CD4-positive, CD25-positive, alpha-beta regulatory T cell (primary cell): ENCODE data around the gene ERGIC1. TPM values are rescaled to one million over a fixed set of nuclear protein-coding genes. Genes with fewer than 3 reads are reported as not detected.
A peak's percentile ranks its signal among the peaks of the same experiment; 100 is the strongest.
"Not testable (repeated sequence)": the region's sequence is repeated elsewhere in the genome, so short reads cannot be mapped to it uniquely, and the experiment has no call there.

Experiments
- ATAC-seq, 2 donors: fragments of 150-1000 bp; cut with Tn5 transposase; one replicate each; pipeline ENCODE4 v1.10.0; 2021; ENCODE audit warnings: low read depth in 2 of 2, moderate number of reproducible peaks in 2 of 2, moderate library complexity in 1 of 2
- DNase-seq, 3 donors: peaks; one replicate each; pipeline versions ENCODE4 v3.0.0 to v3.0.0-alpha.2; 2012 to 2022; ENCODE audit warnings: mixed read lengths in 1 of 3
- H3K27ac ChIP-seq: one replicate; pipeline ENCODE4 v1.7.0; 2013; ENCODE audit warnings: mild to moderate bottlenecking, low read length; ENCODE audit not compliant: insufficient read depth, poor library complexity, severe bottlenecking
- H3K27me3 ChIP-seq: one replicate; pipeline ENCODE4 v1.7.0; 2013; ENCODE audit warnings: low read length; ENCODE audit not compliant: control insufficient read depth, insufficient read depth
- H3K36me3 ChIP-seq: one replicate; pipeline ENCODE4 v1.7.0; 2013; ENCODE audit warnings: mild to moderate bottlenecking, low read length, moderate library complexity; ENCODE audit not compliant: control insufficient read depth, insufficient read depth
- H3K4me1 ChIP-seq: 2 replicates; pipeline ENCODE4 v1.7.0; 2013; ENCODE audit warnings: mild to moderate bottlenecking, low read length; ENCODE audit not compliant: insufficient read depth, control insufficient read depth, poor library complexity, severe bottlenecking
- H3K4me3 ChIP-seq: one replicate; pipeline ENCODE4 v1.7.0; 2013; ENCODE audit warnings: low read depth, mild to moderate bottlenecking, low read length, moderate library complexity
- H3K9me3 ChIP-seq, 2 experiments: 1 replicate in 1 of 2; 2 replicates in 1 of 2; pipeline ENCODE4 v1.7.0; 2013; ENCODE audit warnings: low read length in 2 of 2, mild to moderate bottlenecking in 1 of 2, moderate library complexity in 1 of 2; ENCODE audit not compliant: control insufficient read depth in 2 of 2
- H3K27ac Mint-ChIP-seq, 3 donors: one replicate each; pipeline ENCODE4 v1.8.0; 2020 to 2022; ENCODE audit warnings: mild to moderate bottlenecking in 3 of 3, mixed read lengths in 3 of 3, moderate library complexity in 2 of 3
- H3K27me3 Mint-ChIP-seq: one replicate; pipeline ENCODE4 v1.8.0; 2022; ENCODE audit warnings: mild to moderate bottlenecking, mixed read lengths
- H3K36me3 Mint-ChIP-seq: one replicate; pipeline ENCODE4 v1.8.0; 2020; ENCODE audit warnings: mixed read lengths
- H3K4me1 Mint-ChIP-seq, 4 donors: one replicate each; pipeline ENCODE4 v1.8.0; 2020 to 2022; ENCODE audit warnings: mixed read lengths in 4 of 4, mild to moderate bottlenecking in 1 of 4
- H3K4me3 Mint-ChIP-seq, 4 donors: one replicate each; pipeline ENCODE4 v1.8.0; 2020 to 2022; ENCODE audit warnings: mild to moderate bottlenecking in 4 of 4, mixed read lengths in 4 of 4, moderate library complexity in 3 of 4
- H3K9me3 Mint-ChIP-seq, 7 donors: one replicate each; pipeline ENCODE4 v1.8.0; 2020 to 2022; ENCODE audit warnings: mixed read lengths in 7 of 7, mild to moderate bottlenecking in 3 of 7, moderate library complexity in 2 of 7
- polyA plus RNA-seq, 4 donors: library from polyadenylated mRNA; unstranded; fragments of 300-500 nt; fragmentation: Illumina TruSeq; gene quantifications; one replicate each; pipeline ENCODE4 v1.2.3, GENCODE V29; 2021
- total RNA-seq: library from RNA; stranded (reverse); gene quantifications from one replicate; pipeline ENCODE4 v1.2.3, GENCODE V29; 2022

The ERGIC1 gene
- total and polyA plus RNA-seq, 5 donors from 2014 or later = 15.7 to 58.4 (median 19.9) TPM

GRCh38 chr5:172805018-172805683 is 28.9 kb upstream of the ERGIC1 start:
- Mint-ChIP-seq H3K36me3 (no peaks in the 10 kb centered on the region), H3K27me3 (peaks cover 9% of the 10 kb centered on the region), H3K4me1 (peaks cover 0 to 18% (median 14%) of the 10 kb centered on the region in 4 donors), H3K9me3 (peaks cover 0 to 3% (median 0%) of the 10 kb centered on the region in 7 donors), H3K27ac (peak overlapping the region; percentile 6 to 77 (median 11)), H3K4me3 (peak overlapping the region in 1 of 4 donors; percentile 22)
- Histone ChIP-seq H3K4me3 (no peak overlapping the region), H3K36me3 (no peaks in the 10 kb centered on the region), H3K4me1 (peaks cover 12% of the 10 kb centered on the region), H3K27me3 (no peaks in the 10 kb centered on the region), H3K9me3 (no peaks in the 10 kb centered on the region), H3K27ac (no peak overlapping the region)
- no peak for ATAC-seq
- DNase-seq = no peak

- H3K27ac ChIP-seq = no peak overlapping the region
- peaks cover 9% of the 10 kb centered on the region for H3K27me3 Mint-ChIP-seq
- no peaks in the 10 kb centered on the region for H3K36me3 Mint-ChIP-seq
- peaks cover 12% of the 10 kb centered on the region for H3K4me1 ChIP-seq
- no peaks in the 10 kb centered on the region for H3K27me3 ChIP-seq
- H3K9me3 Mint-ChIP-seq = peaks cover 0 to 3% (median 0%) of the 10 kb centered on the region in 7 donors
- H3K36me3 ChIP-seq = no peaks in the 10 kb centered on the region
- no peak overlapping the region for H3K4me3 ChIP-seq
- H3K27ac Mint-ChIP-seq = peak overlapping the region in 1 of 3 donors; percentile 35
- H3K4me1 Mint-ChIP-seq = peaks cover 0 to 18% (median 14%) of the 10 kb centered on the region in 4 donors
- DNase-seq (no peak), ATAC-seq (no peak)
- peak overlapping the region in 1 of 4 donors; percentile 10 for H3K4me3 Mint-ChIP-seq
- no peaks in the 10 kb centered on the region for H3K9me3 ChIP-seq
Observed at GRCh38 chr5:172805736-172806255, 28.3 kb upstream of the ERGIC1 start.

- no peaks in the 10 kb centered on the region for H3K27me3 ChIP-seq
- peaks cover 12% of the 10 kb centered on the region for H3K4me1 ChIP-seq
- Mint-ChIP-seq H3K4me1 (peaks cover 0 to 18% (median 14%) of the 10 kb centered on the region in 4 donors), H3K27ac (peak overlapping the region; percentile 92 to 96 (median 94)), H3K27me3 (peaks cover 9% of the 10 kb centered on the region), H3K36me3 (no peaks in the 10 kb centered on the region), H3K4me3 (peak overlapping the region; percentile 77 to 91 (median 90)), H3K9me3 (peaks cover 0 to 3% (median 0%) of the 10 kb centered on the region in 7 donors)
- H3K4me3 ChIP-seq = peak overlapping the region; percentile 86
- peak; percentile 71 to 94 (median 72) for DNase-seq
- no peaks in the 10 kb centered on the region for H3K36me3 ChIP-seq
- no peaks in the 10 kb centered on the region for H3K9me3 ChIP-seq
- peak; percentile 93 to 97 for ATAC-seq
- peak overlapping the region; percentile 64 for H3K27ac ChIP-seq
Observed at GRCh38 chr5:172806897-172807672, 27.0 kb upstream of the ERGIC1 start.

GRCh38 chr5:172807766-172808311 is 26.2 kb upstream of the ERGIC1 start:
- Mint-ChIP-seq H3K27ac (peak overlapping the region; percentile 92 to 96 (median 94)), H3K4me3 (peak overlapping the region; percentile 77 to 91 (median 90)), H3K27me3 (peaks cover 9% of the 10 kb centered on the region), H3K9me3 (peaks cover 0 to 3% (median 0%) of the 10 kb centered on the region in 7 donors), H3K4me1 (peaks cover 0 to 18% (median 14%) of the 10 kb centered on the region in 4 donors), H3K36me3 (no peaks in the 10 kb centered on the region)
- H3K4me1 ChIP-seq = peaks cover 12% of the 10 kb centered on the region
- H3K4me3 ChIP-seq = peak overlapping the region; percentile 86
- DNase-seq (no peak), ATAC-seq (no peak)
- no peaks in the 10 kb centered on the region for H3K9me3 ChIP-seq
- H3K27ac ChIP-seq = peak overlapping the region; percentile 64
- H3K27me3 ChIP-seq = no peaks in the 10 kb centered on the region
- H3K36me3 ChIP-seq = no peaks in the 10 kb centered on the region

GRCh38 chr5:172809774-172810173 is 24.3 kb upstream of the ERGIC1 start:
- peaks cover 16% of the 10 kb centered on the region for H3K27me3 Mint-ChIP-seq
- no peak overlapping the region for H3K27ac Mint-ChIP-seq
- DNase-seq = no peak
- no peaks in the 10 kb centered on the region for H3K27me3 ChIP-seq
- H3K27ac ChIP-seq = no peak overlapping the region
- H3K9me3 ChIP-seq = no peaks in the 10 kb centered on the region
- H3K4me3 Mint-ChIP-seq = no peak overlapping the region
- peaks cover 0 to 6% (median 0%) of the 10 kb centered on the region in 7 donors for H3K9me3 Mint-ChIP-seq
- no peak overlapping the region for H3K4me3 ChIP-seq
- peaks cover 0 to 18% (median 12%) of the 10 kb centered on the region in 4 donors for H3K4me1 Mint-ChIP-seq
- H3K36me3 Mint-ChIP-seq = no peaks in the 10 kb centered on the region
- H3K36me3 ChIP-seq = no peaks in the 10 kb centered on the region
- ATAC-seq = no peak
- H3K4me1 ChIP-seq = peaks cover 12% of the 10 kb centered on the region

- H3K4me3 Mint-ChIP-seq, ATAC-seq, DNase-seq, H3K27ac Mint-ChIP-seq, H3K9me3 Mint-ChIP-seq, H3K27me3 ChIP-seq, H3K36me3 Mint-ChIP-seq, H3K9me3 ChIP-seq, H3K4me3 ChIP-seq, H3K36me3 ChIP-seq, H3K27ac ChIP-seq: not testable (repeated sequence)
- H3K4me1 Mint-ChIP-seq = peaks cover 0 to 18% (median 11%) of the 10 kb centered on the region in 4 donors
- H3K27me3 Mint-ChIP-seq = peaks cover 20% of the 10 kb centered on the region
- H3K4me1 ChIP-seq = peaks cover 12% of the 10 kb centered on the region
Observed at GRCh38 chr5:172810996-172811395, 23.1 kb upstream of the ERGIC1 start.

GRCh38 chr5:172815631-172816030 is 18.4 kb upstream of the ERGIC1 start:
- peaks cover 19% of the 10 kb centered on the region for H3K27me3 Mint-ChIP-seq
- Histone ChIP-seq H3K9me3 (no peaks in the 10 kb centered on the region), H3K4me1 (no peaks in the 10 kb centered on the region), H3K27ac (no peak overlapping the region), H3K4me3 (no peak overlapping the region), H3K27me3 (no peaks in the 10 kb centered on the region), H3K36me3 (no peaks in the 10 kb centered on the region)
- peaks cover 0 to 3% (median 0%) of the 10 kb centered on the region in 7 donors for H3K9me3 Mint-ChIP-seq
- DNase-seq (no peak), ATAC-seq (no peak)
- H3K27ac Mint-ChIP-seq = no peak overlapping the region
- no peaks in the 10 kb centered on the region for H3K36me3 Mint-ChIP-seq
- H3K4me1 Mint-ChIP-seq = no peaks in the 10 kb centered on the region
- H3K4me3 Mint-ChIP-seq = no peak overlapping the region
